Colon (tissue), 2 donors: ENCODE data around the gene PGD.
"Not testable (repeated sequence)": the region's sequence is repeated elsewhere in the genome, so short reads cannot be mapped to it uniquely, and the experiment has no call there.

ENCODE experiments used
- FAIRE-seq: peaks from 2 replicates; lab custom pipeline; 2012; peaks lifted over from hg19 to GRCh38; lab: Jason Lieb, UNC
- donor health status: control.
- donor health status: control.

Gene PGD

GRCh38 chr1:10437052-10437451 lies 38.2 kb downstream of the PGD start:
- no peak for FAIRE-seq

- no peak for FAIRE-seq
Observed at GRCh38 chr1:10438677-10439163, 39.9 kb downstream of the PGD start.

DNA sequence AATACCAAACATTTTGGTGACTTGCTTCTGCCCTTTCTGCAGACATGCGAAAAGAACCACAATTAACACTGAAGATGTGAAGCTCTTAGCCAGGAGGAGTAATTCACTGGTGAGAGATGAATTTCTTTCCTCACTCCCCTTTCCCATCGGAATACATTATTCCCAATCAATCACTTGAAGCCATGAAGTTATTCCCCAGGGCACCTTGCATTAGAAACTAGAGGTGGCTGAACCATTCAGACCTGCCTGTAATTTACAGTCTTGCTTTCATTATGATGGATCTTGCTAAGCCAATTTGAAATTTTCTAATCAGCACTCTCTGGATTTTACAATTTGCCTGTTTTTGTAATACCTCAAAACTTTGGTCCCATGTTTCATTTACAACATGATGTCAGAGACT lies 41.4 kb downstream of the PGD start:
- FAIRE-seq: no peak

GRCh38 chr1:10440794-10441193 lies 41.9 kb downstream of the PGD start:
- FAIRE-seq: no peak

DNA sequence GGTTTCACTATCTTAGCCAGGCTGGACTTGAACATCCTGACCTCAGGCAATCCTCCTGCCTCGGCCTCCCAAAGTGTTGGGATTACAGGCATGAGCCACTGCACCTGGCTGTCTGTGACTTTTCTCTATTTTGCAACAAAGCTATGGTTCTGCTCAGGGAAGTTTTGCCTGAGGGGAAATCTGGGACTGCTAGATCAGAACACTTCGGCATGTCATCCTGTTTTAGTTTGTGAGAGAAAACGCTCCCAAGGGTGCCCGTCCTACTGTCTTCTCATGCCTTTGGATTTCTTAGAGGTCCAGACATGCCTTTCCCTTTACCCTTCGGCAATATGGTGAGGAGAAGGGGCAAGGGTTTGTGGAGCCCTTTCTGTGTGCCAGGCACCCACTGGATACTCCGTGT lies 45.4 kb downstream of the PGD start:
- FAIRE-seq: no peak

- no peak for FAIRE-seq
Observed at GRCh38 chr1:10444795-10445397, 46.0 kb downstream of the PGD start.

- no peak for FAIRE-seq
Observed at GRCh38 chr1:10446790-10447422, 48.0 kb downstream of the PGD start.

DNA sequence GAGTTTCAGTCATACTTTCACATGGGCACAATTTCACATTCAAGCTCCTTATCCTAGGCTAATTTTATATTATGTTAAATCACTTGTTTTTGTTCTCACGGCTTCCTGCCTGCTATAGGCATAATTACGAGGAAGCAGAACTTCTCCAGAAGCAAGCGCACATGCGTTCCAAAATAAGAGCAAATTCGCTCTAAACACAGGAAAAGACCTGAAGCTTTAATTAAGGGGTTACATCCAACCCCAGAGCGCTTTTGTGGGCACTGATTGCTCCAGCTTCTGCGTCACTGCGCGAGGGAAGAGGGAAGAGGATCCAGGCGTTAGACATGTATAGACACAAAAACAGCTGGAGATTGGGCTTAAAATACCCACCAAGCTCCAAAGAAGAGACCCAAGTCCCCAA lies 50.9 kb downstream of the PGD start, which contains the start of gene CORT:
CORT (plus strand) TSS at position 281 of the 400 bp plus-strand sequence. CDS start 193 bp downstream, outside the sequence.
- no peak for FAIRE-seq

- FAIRE-seq: no peak
Observed at GRCh38 chr1:10450156-10450814, 51.4 kb downstream of the PGD start.

GRCh38 chr1:10450836-10451235 lies 52.0 kb downstream of the PGD start:
- no peak for FAIRE-seq

DNA sequence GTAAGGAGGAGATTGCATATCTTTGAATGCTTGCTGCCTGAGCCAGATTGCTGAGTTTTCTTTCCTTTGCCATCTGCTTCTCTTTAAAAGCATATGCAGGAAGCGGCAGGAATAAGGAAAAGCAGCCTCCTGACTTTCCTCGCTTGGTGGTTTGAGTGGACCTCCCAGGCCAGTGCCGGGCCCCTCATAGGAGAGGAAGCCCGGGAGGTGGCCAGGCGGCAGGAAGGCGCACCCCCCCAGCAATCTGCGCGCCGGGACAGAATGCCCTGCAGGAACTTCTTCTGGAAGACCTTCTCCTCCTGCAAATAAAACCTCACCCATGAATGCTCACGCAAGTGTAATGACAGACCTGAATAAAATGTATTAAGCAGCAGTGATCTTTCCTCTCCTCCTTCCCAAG lies 52.4 kb downstream of the PGD start:
- no peak for FAIRE-seq

- FAIRE-seq: no peak
Observed at GRCh38 chr1:10456048-10456447, 57.2 kb downstream of the PGD start.

DNA sequence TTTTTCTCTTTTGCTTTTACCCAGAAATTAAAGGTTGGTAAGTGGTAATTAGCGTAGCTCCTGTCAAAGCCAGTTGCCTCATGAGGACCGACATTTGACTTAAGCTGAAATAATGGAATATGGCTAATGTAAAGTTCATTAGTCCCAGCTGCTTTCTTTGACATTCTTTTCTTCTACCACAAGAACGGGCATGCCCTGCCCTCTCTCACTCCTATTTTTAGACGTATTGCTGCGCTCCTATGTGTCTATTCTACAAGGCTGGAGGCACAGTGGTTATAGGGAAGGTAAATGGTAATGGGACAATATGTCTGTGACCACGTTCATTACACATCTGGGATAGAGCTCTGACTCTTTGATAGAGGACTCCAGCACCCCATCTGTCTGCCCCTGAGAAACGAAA lies 57.8 kb downstream of the PGD start:
- FAIRE-seq: no peak

DNA sequence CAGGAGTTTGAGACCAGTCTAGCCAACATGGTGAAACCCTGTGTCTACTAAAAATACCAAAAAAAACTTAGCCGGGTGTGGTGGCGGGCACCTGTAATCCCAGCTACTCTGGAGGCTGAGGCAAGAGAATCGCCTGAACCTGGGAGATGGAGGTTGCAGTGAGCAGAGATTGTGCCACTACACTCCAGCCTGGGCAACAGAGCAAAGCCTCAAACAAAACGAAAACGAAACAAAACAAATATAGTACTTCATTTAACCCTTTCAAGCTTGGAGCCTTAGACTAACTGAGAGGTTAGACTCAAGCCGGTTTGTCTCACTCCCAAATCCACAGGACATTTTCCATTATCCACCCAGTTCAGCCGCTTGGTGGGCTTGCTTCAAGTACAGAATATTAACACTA lies 58.6 kb downstream of the PGD start:
- not testable (repeated sequence) for FAIRE-seq

DNA sequence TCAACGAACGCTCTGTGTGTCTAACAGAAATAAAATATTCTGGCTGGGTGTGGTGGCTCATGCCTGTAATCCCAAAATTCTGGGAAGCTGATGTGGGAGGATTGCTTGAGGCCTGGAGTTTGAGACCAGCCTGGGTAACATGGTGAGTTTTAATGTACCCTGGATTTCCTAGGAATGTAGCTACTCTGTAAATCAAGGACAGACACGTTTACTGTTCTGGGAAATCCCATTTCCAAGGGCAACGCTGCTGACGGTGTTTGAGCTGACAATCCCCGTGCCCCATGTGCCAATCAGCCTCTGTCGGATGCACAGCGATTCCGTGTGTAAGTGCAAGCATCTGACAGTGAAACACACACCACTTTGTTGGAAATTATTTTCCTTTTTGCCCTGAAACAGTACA lies 59.0 kb downstream of the PGD start:
- FAIRE-seq: no peak

DNA sequence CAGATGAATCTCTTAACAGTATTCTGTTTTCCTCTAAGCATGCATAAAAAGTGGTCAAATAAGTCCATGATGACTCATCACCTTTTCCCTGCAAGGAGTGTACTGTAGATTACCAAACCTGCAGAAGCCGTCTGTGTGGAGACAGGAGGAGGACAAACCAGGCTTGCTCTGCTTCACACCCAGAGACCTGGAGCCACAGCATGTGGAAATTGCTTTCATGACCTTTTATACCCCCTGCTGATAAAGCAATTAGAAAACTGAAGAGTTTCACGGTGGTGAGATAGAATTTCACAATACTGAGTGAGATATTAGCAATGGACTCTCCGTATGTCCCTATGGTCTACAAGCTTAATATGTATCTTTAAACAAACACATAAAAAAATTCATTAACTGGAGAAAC lies 60.3 kb downstream of the PGD start:
- FAIRE-seq: no peak

- no peak for FAIRE-seq
Observed at GRCh38 chr1:10467078-10467477, 68.2 kb downstream of the PGD start.

DNA sequence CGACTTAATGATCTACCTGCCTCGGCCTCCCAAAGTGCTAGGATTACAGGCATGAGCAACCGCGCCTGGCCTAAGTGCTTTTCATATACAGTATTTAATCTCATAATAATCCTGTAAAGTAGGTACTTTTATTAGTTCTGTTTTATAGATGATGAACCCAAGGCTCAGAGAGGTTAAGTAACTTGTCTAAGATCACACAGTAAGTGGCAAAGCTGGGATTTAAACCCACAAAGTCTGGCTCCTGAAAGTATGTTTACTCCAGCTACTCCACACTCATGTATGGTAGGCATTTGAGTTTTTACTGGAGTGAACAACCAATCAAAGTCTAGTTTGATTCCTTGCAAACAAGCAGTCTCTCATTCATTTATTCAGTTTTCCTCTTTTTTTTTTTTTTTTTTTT lies 71.2 kb downstream of the PGD start:
- FAIRE-seq: no peak
